Measurements from ENCODE around the gene MLXIPL.

DNA sequence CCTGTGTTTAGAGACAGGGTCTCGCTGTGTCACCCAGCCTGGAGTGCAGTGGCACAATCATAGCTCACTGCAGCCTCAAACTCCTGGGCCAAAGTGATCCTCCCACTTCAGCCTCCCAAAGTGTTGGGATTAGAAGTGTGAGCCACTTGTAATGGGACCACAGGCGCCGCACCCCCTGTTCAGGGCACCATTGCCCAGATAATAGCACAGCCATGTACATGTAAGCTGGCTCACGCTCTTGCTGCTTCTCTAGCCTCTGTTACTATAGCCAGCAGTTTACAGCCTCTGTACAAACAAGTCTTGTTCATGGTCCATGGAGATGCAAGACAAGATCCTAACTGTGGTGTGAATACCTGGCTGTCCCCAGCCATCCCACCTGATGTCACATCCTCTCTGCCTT is 4.2 kb upstream of the MLXIPL start:
- TF ChIP-seq EZH2 (IDR thresholded peaks at IDR 0.05; ENCODE audit: borderline replicate concordance, low read length) (no peak), CTCF (conservative IDR thresholded peaks at IDR 0.05 in 1 of 2, IDR thresholded peaks at IDR 0.05 in 1 of 2; ENCODE audit: extremely low read depth in 1 of 2, insufficient read depth in 1 of 2, low read depth in 1 of 2, low read length in 2 of 2) (no peak)

Measured in mammary epithelial cell (primary cell).